ENCODE data around the gene PRKRA. TPM values are rescaled to one million over a fixed set of nuclear protein-coding genes. Genes with fewer than 3 reads are reported as not detected.
"Not testable (repeated sequence)": the region's sequence is repeated elsewhere in the genome, so short reads cannot be mapped to it uniquely, and the experiment has no call there.

The PRKRA gene
- total RNA-seq, 1 donor: 45.0 TPM

GRCh38 chr2:178415979-178416378 is 35.0 kb downstream of the PRKRA start:
- DNase-seq (ENCODE audit: low read depth in 2 of 3, low spot score in 2 of 3): no peak

DNA sequence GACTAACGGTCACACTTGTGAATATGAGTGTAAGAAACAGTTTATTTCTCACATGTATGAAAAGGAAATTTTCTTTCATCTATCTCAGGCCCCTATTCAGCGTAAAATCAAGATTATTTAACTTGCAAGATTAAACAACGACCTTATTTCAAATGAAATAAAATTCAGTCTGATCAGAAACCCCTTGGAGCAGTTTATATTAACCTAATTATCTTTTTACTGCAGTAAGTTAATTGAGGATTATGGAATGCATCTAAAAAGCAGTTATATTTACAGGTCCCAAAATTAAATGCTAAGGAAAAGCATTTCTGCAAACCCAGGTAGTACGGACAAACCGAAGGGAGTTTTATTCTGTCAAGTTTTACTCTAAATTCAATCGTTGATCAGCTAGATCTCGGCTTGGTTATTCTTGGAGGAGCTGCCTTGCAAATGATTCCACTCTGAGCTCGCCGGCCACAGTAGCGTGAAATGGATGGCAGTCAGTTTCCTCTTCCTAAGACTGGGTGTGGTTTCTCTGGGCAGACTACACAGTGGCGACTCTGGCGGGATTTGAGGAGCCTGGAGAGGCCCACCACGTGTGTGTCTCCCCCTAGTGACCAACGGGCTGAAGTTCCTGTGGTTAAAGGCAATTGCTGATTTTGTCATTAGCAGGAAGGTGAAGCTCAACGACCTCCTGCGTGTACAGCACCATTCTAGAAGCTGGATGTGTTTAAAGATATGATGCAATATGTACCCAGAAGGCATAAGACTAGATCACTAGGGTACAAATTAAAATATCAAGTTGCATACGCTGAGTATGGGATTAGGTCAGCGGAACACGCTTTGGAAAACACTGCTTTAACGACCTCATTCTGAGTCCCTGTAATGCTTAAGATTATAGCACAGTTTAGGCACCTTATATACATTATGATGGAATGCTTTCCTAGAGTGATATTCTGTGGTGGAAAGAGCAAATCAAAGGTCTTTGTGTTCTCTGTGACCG is 36.4 kb downstream of the PRKRA start:
- DNase-seq (ENCODE audit: low read depth in 2 of 3, low spot score in 2 of 3): peak; percentile 35 to 96 (median 95)

- peak; percentile 41 to 91 (median 85) for DNase-seq (ENCODE audit: low read depth in 2 of 3, low spot score in 2 of 3)
Observed at GRCh38 chr2:178413472-178414265, 37.3 kb downstream of the PRKRA start.

DNA sequence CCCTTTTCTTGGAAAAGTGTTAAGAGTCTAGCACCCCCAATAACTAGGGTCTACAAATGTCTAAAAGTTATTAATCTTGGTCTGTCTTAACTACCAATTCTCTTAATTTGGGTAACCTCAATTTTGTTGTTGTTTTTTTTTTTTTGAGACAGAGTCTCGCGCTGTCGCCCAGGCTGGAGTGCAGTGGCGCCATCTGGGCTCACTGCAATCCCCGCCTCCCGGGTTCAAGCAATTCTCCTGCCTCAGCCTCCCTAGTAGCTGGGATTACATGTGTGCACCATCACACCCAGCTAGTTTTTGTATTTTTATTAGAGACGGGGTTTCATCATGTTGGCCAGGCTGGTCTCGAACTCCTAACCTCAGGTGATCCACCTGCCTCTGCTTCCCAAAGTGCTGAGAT is 38.5 kb downstream of the PRKRA start:
- not testable (repeated sequence) for DNase-seq (ENCODE audit: low read depth in 2 of 3, low spot score in 2 of 3)

- DNase-seq (ENCODE audit: low read depth in 2 of 3, low spot score in 2 of 3): no peak
Observed at GRCh38 chr2:178412047-178412446, 38.9 kb downstream of the PRKRA start.

- DNase-seq (ENCODE audit: low read depth in 2 of 3, low spot score in 2 of 3): no peak
Observed at GRCh38 chr2:178409261-178409660, 41.7 kb downstream of the PRKRA start.

DNA sequence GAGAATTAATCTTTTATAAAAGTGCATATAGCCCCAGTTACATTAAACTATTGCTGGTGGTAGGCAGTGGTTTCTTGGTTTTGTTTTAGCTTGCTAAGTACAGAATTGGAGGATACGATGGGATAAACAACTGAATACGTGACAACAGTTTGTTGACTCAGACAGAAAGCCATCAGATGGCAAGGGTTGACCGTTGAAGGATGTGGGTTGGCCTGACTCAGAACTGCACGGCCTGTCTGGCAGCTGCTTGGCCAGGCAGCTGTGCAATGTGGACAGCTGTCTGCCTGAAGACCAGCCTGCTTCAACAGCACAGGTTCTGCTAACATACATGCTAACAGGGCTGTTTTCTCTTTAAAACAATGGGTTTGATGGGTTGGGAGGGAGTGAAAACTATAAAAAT is 46.6 kb downstream of the PRKRA start:
- peak in 2 of 3 donors; percentile 31 to 42 for DNase-seq (ENCODE audit: low read depth in 2 of 3, low spot score in 2 of 3)

- no peak for DNase-seq (ENCODE audit: low read depth in 2 of 3, low spot score in 2 of 3)
Observed at GRCh38 chr2:178403671-178404306, 47.2 kb downstream of the PRKRA start.

GRCh38 chr2:178401994-178402437 is 49.0 kb downstream of the PRKRA start:
- DNase-seq (ENCODE audit: low read depth in 2 of 3, low spot score in 2 of 3): no peak

DNA sequence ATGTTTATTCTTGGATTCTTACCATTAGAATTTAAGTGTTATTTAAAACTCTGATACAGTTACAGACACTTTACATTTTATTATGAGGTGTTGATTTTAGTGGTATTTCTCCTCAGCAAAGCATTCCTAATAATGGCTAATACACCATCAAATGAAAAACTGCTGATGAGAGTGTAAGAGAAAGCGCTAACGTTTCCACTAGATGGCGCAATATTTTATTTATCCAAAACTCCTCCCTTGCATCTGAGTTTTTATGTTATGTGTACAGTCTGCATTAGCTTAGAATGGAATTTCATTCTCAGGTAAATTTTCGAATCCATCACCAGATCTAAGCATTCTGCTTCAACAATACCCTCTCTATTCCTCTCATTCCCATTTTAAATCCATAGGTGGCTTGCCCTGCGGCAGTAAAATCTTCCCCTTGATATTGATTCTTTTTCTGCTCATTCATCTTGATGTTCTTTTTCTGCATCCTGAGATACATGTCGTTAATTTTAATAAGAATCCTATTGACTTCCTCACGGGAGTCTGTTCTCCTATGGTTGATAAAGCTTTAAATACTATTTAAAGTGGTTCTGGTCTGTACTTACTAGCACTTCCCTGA is 53.9 kb downstream of the PRKRA start:
- peak; percentile 13 to 74 (median 37) for DNase-seq (ENCODE audit: low read depth in 2 of 3, low spot score in 2 of 3)

- DNase-seq (ENCODE audit: low read depth in 2 of 3, low spot score in 2 of 3): no peak
Observed at GRCh38 chr2:178395941-178396570, 54.9 kb downstream of the PRKRA start.

GRCh38 chr2:178395295-178395694 is 55.7 kb downstream of the PRKRA start:
- no peak for DNase-seq (ENCODE audit: low read depth in 2 of 3, low spot score in 2 of 3)

DNA sequence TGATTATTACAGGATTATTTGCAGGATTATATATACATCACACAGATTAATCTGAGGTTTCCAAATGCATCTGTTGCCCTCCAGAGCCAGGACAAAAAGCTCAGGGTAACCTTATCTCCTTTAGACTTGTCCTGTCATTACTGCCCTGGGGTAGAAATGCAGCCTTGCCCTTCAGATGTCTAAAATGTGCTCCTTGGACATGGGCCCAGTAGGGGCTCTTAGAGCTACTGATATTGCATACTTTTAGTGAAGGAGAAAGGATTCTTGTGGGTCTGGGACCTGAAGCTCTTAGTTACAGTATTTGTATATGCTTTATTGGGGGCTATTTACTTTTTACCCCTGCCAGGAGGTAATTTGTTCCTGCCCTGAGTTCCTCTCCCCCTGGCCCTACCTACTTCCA is 56.1 kb downstream of the PRKRA start:
- no peak for DNase-seq (ENCODE audit: low read depth in 2 of 3, low spot score in 2 of 3)

- no peak for DNase-seq (ENCODE audit: low read depth in 2 of 3, low spot score in 2 of 3)
Observed at GRCh38 chr2:178392215-178392614, 58.8 kb downstream of the PRKRA start.

- no peak for DNase-seq (ENCODE audit: low read depth in 2 of 3, low spot score in 2 of 3)
Observed at GRCh38 chr2:178391701-178392100, 59.3 kb downstream of the PRKRA start.

DNA sequence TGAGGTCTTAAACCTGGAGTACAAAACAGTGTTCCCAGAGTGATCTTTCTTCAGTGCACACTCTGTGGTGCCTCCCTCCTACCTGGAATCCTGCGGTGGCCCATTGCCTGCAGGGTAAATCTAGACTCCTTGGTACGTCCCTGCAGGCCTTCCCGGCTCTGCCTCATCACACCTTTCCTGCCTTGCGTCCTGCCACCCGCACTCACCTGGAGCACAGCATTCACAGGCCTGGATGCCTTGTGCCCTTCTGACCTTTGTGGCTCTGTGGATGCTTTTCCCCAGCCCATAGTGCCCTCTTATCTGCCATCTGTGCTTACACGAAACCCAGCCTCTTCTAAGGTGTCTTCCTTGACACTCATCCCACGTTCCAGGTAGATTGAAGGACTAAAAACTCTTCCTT is 62.7 kb downstream of the PRKRA start:
- no peak for DNase-seq (ENCODE audit: low read depth in 2 of 3, low spot score in 2 of 3)

DNA sequence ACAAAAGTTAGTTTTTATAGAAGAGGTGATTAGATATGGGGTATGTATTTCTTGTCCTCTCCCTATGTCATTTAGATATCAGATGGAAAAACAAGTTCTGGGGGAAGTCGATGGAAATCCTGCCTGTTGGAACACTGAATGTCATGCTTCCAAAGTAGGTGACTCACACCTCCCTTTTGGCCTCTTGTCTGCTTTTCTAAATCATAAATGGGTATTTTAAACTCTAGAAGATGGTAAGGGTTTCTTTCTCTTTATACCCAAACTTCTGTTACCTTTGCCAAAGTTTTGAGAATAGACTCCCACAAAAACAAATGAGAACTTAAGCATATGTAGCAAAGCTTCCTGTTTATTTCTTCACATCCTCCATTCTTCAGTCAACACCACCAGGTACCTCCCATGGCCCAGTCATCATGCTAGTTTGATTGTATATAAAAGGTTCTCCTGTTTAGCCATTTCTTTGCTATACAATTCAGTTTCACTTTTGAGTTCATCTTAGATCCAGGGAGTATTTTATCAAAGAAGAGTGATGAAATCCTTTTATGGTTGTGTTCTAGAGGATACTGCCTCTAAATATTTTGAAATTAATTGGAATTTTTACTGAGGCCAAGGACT is 63.9 kb downstream of the PRKRA start:
- no peak for DNase-seq (ENCODE audit: low read depth in 2 of 3, low spot score in 2 of 3)

- DNase-seq (ENCODE audit: low read depth in 2 of 3, low spot score in 2 of 3): no peak
Observed at GRCh38 chr2:178385595-178386148, 65.3 kb downstream of the PRKRA start.

GRCh38 chr2:178383718-178384117 is 67.3 kb downstream of the PRKRA start:
- DNase-seq (ENCODE audit: low read depth in 2 of 3, low spot score in 2 of 3): no peak
